SK-N-SH treated with all-trans-retinoic acid at 6 μM for 48 hours (cell line): ENCODE data around the gene PAQR5.

ENCODE experiments used
- ARNTL ChIP-seq: fragments of 450-650 bp; formaldehyde crosslinking; IDR thresholded peaks from 2 replicates; pipeline ENCODE4 v1.5.0; 2020; ENCODE audit warnings: low read depth, mild to moderate bottlenecking, moderate library complexity, borderline replicate concordance
- CREB5 ChIP-seq: fragments of 250-450 bp; sonication (Bioruptor Pico); IDR thresholded peaks from 2 replicates; pipeline ENCODE4 v1.5.1; 2020; ENCODE audit warnings: low read depth, mild to moderate bottlenecking, moderate library complexity
- CSRNP3 ChIP-seq: fragments of 250-450 bp; sonication (Bioruptor Pico); IDR thresholded peaks from 2 replicates; pipeline ENCODE4 v1.5.1; 2021; ENCODE audit warnings: mild to moderate bottlenecking, moderate library complexity
- GLIS3 ChIP-seq: fragments of 250-450 bp; sonication (Bioruptor Pico); IDR thresholded peaks from 2 replicates; pipeline ENCODE4 v1.5.0; 2020; ENCODE audit warnings: mild to moderate bottlenecking, moderate library complexity
- RARB ChIP-seq: fragments of 250-450 bp; sonication (Bioruptor Pico); IDR thresholded peaks from 2 replicates; pipeline ENCODE4 v1.8.0; 2021; ENCODE audit warnings: mild to moderate bottlenecking, moderate library complexity
- SNAI2 ChIP-seq: fragments of 250-450 bp; sonication (Bioruptor Pico); IDR thresholded peaks from 2 replicates; pipeline ENCODE4 v1.5.0; 2020; ENCODE audit warnings: mild to moderate bottlenecking, moderate library complexity
- TOX ChIP-seq: fragments of 250-450 bp; sonication (Bioruptor Pico); IDR thresholded peaks from 2 replicates; pipeline ENCODE4 v1.8.0; 2021; ENCODE audit warnings: mild to moderate bottlenecking, moderate library complexity, borderline replicate concordance
- TSHZ2 ChIP-seq: fragments of 250-450 bp; sonication (Bioruptor Pico); IDR thresholded peaks from 2 replicates; pipeline ENCODE4 v1.5.0; 2020; ENCODE audit warnings: mild to moderate bottlenecking, moderate library complexity
- ZC3H10 ChIP-seq: fragments of 250-450 bp; sonication (Bioruptor Pico); IDR thresholded peaks from 2 replicates; pipeline ENCODE4 v1.5.1; 2021; ENCODE audit warnings: mild to moderate bottlenecking, moderate library complexity
- ZFP3 ChIP-seq: fragments of 250-450 bp; sonication (Bioruptor Pico); IDR thresholded peaks from 2 replicates; pipeline ENCODE4 v1.5.0; 2020; ENCODE audit warnings: mild to moderate bottlenecking, moderate library complexity
- ZFP30 ChIP-seq: fragments of 450-650 bp; formaldehyde crosslinking; IDR thresholded peaks from 2 replicates; pipeline ENCODE4 v1.5.0; 2022; ENCODE audit warnings: mild to moderate bottlenecking, moderate library complexity
- ZNF565 ChIP-seq: fragments of 450-650 bp; formaldehyde crosslinking; conservative IDR thresholded peaks from 2 replicates; pipeline ENCODE4 v1.5.0; 2020; ENCODE audit warnings: low read depth, mild to moderate bottlenecking, moderate library complexity

- TF ChIP-seq RARB (CRISPR knock-in tag): no peak
- TF ChIP-seq GLIS3 (CRISPR knock-in tag): no peak
- TF ChIP-seq CSRNP3: no peak
- TF ChIP-seq CREB5 (CRISPR knock-in tag): no peak
- TF ChIP-seq ZFP30 (CRISPR knock-in tag): no peak
- no peak for TF ChIP-seq ZC3H10 (CRISPR knock-in tag)
- TF ChIP-seq TOX (CRISPR knock-in tag): no peak
- TF ChIP-seq ZNF565: no peak
- no peak for TF ChIP-seq TSHZ2 (CRISPR knock-in tag)
- no peak for TF ChIP-seq ARNTL (CRISPR knock-in tag)
- TF ChIP-seq SNAI2 (CRISPR knock-in tag): no peak
- TF ChIP-seq ZFP3 (CRISPR knock-in tag): no peak
Measured at GRCh38 chr15:69315402-69316110, 16.8 kb downstream of the PAQR5 start.
